Stimulated activated CD4-positive, alpha-beta T cell treated with anti-CD3 and anti-CD28 coated beads, Interleukin-4, amount 100 ng/mL, for 4 hours (primary cell): ENCODE measurements around the gene RASSF3.
"Not testable (repeated sequence)": the region's sequence is repeated elsewhere in the genome, so short reads cannot be mapped to it uniquely, and the experiment has no call there.

Experiments used
- DNase-seq, 2 experiments: peaks; one replicate each; pipeline ENCODE4 v3.0.0-alpha.2; 2020

RASSF3 gene

DNA sequence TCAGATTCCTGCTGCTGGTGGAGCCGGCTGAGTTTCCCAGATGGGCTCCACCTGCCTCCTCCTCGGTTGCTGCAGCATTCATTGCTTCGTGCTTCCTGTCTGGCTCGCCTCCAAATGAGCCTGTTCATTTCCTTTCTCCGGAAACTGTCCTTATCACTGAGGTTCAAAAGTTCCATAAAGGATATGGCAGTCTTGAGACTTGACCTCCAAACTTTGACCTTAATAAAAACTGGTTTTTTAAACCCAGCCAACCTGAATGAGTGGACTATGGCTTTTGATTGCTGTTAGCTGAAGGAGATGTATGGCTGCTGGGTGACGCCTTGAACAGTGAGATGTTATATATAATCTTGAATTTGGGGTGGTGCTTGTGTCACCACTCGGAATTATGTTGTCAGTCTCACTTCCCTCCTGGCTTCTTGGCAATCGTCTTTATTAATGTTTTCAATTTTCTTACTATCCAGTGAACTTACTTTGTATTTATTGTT, 62.7 kb downstream of the RASSF3 start:
- DNase-seq = peak in 1 of 2 experiments; percentile 22

DNA sequence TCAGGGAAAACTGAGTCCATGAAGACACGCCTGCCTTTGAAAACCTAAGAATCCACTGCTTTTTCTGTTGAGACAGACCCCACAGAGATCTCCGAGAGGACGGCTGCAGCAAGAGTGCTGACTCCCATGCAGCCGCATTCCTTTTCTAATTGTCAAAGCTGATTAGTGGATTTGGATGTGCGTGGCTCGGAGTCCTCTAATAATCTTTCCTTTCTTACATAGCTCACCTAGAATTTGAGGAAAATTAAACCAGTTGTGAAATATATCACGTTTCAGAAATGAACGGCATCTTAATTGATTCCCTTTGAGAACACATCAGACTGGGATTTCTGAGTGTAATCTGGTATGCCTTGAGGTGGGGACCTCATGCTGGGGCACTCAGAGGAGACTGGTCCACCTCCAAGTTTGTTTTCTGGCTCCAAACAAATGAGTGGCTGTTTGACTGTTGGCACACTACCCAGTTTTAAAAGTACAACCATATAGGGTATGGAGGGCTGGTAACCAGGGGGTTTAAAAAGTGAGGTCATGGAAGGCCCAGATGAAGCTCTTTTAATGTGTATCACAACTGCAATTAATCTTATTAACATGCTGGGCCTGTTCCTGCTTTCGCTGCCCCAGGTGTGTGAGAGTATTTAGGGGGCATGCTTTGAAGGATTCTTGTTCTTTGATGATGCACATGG, 63.3 kb downstream of the RASSF3 start:
- no peak for DNase-seq

DNA sequence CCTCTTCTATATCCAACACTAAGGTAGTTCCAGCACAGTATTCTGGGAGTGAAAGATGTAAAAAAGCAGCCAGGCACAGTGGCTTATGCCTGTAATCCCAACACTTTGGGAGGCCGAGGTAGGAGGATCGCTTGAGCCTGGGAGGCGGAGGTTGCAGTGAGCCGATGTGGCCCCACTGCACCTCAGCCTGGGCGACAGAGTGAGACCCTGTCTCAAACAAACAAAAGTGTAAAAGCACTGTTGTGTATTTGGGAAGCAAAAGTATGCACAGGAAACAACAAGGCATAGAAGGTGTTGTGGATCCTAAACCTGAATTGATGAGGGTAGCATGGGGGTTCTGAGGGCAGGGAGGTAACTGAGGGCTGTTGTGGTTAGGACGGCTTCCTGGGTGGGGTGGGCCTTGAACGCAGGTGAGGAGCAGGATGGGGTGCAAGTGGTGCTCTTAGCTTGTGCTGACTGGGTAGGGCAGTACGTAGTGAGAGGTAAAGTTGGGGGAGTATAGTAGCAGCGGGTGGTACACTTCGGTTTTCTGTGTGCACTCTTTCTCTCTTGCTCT, 64.2 kb downstream of the RASSF3 start:
- peak in 1 of 2 experiments; percentile 37 for DNase-seq

DNA sequence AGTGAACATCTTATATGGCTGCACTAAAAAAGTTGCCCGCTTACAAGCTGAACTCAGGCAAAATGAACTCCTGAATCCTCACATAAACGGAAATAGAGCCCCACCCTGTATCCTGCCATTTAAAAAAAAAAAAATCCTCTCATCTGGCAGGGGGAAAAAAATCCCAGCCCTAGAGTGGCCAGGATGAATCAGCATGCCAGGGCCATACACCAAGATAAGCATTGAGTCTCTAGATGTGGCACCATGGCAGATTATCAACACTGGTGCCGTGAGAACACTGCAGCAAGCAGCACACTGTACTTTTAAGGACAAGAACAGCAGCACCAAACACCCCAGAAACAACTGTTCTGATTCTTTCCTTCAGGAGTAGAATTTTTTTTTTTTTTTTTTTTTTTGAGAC, 65.5 kb downstream of the RASSF3 start:
- no peak for DNase-seq

DNA sequence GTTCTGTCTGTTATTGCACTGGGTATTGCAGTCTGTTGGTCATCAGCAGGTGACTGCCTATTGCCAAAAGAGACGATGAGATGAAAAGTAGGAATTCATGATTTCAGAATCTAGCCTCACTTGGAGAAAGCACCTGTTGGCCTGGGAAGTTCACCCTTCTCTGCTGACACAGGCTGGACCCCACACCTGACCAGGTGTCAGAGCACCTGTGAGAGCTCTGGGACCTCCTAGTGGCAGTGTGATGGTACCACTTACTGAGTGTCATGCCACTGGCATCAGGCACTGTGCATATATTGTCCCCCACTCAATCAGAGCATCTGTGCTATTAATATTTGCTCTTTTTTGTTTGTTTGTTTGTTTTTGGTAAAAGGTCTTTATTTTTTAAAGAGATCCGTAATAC, 68.0 kb downstream of the RASSF3 start:
- DNase-seq = no peak

DNA sequence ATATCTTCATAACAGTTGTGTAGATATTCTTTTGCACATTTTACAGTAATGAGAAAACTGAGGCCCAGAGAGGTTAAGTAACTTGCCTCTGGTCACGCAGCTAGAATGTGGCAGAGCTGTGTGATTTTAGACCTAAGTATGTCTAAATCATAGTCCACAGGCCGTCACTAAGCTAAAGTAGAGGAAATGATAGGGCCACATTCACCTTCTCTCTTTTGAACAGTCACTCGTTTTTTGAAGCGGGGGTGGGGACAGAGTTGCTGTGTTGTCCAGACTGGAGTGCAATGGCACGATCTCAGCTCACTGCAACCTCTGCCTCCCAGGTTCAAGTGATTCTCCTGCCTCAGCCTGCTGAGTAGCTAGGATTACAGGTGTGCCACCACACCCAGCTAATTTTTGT, 68.5 kb downstream of the RASSF3 start:
- no peak for DNase-seq

DNA sequence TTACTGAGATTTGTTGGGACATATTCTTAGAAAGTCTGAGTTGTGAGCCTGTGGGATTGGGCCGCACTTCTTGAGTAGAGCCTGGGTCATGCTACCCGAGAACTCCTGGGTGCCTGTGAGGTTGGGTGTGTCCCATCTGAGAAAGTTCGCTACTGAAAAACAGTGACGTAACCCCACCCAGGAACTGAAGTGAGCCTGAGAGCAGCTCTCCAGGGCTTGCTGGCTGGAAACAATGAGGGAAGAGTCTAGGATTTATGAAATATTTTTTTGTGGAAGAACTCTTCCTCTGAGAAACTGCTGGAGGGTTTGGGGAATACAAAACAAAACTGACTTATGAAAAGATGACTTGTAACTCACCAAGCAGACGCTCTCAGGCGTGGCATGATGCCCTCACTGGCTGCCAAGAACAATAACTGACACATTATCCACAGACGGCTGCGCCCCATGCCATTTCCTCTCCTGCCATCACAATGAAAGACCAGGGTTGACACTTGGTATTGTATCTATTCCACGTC, 69.2 kb downstream of the RASSF3 start:
- DNase-seq = peak; percentile 20 to 58

DNA sequence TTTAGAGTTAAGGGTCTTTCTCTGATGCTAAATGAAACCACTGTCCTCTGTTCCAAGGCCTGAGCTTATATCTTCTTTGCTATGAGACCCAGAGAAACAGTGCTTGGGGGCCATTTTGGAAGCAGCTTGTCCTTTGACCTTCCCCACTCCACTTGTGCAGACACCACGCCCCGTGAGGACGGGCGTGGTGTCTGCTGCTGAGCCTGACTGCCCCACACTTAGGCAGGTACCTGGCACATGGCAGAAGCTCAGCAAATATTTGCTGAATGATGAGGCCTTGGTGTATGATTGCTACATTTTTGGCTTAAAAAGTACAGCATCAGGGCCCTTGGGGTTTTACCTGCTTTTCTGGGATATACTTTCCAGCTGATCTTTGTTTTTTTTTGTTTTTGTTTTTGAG, 69.9 kb downstream of the RASSF3 start:
- DNase-seq = no peak

DNA sequence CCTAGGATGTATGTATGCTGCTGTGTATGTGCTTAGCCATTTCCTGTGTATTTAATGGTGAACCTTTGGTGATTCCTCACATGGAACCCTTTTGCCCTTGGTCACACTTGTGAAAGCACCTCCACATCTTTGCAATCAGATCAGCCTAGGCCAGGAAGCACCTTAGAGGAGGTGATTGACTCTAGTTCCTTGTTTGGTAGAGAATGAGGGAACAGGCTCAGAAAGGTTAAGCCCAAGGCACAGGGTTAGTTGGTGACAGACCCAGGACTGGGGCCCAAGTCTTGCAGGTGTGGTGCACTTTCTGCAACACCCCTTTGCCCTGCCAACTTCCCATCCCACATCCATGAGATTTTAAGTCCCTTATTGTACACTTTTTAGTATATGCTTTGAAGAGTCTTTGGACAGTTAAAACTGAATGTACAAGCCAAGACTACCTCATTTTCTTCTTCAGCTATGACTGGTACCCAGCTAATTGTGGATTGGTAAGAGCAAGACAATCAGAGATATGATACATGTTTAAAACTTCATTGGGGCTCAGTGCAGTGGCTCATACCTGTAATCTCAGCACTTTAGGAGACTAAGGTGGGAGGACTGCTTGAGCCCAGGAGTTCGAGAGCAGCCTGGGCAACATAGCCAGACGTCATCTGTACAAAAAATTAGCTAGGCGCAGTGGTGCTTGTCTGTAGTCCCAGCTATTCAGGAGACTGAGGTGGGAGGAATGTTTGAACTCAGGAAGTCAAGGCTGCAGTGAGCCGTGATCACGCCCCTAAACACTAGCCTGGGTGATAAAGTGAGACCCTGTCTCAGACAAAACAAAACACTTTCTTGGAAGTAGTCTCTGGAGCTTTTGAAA, 71.1 kb downstream of the RASSF3 start:
- no peak for DNase-seq

DNA sequence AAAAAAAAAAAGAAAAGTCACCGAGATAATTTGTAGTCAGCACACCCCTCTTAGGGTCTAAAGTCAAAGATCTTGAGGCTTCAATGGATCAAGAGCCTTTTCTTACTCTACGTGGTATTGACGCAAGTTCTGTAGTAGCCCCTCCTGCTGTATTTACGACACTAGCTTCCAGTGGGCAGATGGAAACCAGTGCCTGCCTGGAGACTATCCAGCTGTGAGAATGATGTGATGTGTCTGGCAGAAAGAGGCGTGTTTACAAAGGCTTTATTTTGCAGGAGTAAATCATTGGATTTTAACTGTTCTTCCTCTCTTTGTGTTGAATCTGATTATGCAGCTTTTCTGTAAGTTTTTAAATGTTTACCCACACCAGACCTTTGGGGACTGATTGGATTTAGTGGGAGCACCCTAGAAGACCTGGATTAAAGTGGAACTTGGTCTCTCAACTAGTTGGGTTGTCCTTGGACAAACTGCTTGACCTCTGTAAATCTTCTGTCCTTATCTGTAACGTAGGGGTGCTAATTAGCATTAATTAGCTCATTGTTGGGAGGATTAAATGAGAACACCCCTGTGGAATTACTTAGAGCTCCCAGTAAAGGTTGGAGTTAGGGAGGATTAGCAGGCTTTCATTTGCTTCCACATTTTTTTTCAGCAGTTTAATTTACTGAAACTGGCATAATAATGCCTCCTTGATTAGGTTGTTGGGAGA, 72.4 kb downstream of the RASSF3 start:
- DNase-seq = no peak

DNA sequence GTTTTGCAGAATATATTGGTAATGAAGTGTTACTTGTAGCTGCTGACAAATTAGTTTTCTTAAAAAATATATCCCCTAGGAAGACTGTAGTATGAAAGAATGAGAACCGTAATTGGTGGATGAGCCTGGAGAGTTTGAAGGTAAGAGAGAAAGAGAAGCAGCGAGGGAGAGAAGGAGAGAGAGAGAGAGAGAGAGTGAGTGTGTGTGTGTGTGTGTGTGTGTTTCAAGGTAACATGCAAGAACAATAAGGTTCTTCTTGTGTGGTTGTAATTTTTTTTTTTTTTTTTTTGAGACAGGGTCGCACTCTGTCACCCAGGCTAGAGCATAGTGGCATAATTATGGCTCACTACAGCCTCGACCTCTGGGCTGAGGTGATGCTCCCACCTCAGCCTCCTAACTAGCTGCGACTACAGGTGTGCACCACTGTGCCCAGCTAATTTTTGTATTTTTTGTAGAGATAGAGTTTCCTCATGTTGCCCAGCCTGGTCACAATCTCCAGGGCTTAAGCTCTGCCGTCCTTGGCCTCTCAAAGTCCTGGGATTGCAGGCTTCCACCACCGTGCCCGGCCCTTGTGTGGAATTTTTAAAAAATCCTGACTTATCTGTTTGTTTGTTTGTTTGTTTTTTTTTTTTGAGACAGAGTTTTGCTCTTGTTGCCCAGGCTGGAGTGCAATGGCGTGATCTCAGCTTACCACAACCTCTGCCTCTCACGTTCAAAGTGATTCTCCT, 73.7 kb downstream of the RASSF3 start:
- DNase-seq = no peak

DNA sequence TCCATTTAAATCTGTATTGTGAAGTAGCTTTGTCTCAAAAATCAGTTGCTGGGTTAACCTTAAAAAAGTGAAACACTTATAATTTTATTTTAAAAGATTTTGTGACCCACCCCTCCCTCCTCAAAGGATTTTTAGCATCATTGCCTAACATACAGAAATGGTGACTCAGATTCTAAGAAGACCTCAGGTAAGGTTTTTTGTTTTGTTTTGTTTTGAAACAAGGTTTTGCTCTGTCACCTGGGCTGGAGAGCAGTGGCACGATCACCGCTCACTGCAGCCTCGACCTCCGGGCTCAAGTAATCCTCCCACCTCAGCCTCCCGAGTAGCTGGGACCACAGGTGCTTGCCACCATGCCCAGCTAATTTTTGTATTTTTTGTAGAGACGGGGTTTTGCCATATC, 74.8 kb downstream of the RASSF3 start:
- DNase-seq = no peak

DNA sequence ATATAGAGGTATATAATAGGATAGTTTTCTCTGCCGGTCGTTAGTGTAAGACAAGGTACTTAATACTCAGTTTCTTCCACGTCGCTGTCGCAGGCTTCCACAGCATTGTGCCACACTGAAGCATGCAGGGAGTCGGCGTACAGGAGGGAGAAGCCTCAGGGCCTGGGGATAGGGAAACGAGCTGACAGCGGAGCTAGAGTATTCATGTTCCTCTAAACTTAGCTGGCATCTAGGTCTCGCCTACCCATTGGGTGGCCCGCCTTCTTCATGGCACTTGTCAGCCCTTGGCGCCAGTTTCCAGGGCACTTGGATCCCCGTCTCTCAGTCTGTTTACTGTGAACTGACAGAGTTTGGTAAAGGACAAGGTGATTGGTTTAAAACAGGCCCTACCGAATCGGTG, 75.3 kb downstream of the RASSF3 start:
- DNase-seq = no peak

DNA sequence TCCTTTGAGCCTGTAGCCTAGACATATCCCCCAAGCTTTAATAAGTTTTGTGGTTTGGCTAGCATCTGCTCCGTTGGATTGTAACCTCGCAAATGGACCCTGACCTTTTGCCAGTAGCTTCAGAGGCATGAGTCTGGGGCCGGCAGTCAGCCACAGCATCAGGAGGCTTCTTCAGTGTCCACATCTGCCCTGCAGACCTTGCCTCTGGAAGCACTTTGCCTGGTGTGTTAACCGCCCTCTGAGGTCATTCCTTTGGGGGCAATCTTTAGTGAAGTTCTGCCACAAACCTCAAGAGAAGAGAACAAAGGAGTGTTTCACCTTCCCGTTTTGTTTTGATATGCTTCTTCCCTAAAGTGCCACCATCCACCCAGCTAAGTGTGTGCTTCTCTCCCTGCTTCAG, 77.5 kb downstream of the RASSF3 start:
- no peak for DNase-seq

DNA sequence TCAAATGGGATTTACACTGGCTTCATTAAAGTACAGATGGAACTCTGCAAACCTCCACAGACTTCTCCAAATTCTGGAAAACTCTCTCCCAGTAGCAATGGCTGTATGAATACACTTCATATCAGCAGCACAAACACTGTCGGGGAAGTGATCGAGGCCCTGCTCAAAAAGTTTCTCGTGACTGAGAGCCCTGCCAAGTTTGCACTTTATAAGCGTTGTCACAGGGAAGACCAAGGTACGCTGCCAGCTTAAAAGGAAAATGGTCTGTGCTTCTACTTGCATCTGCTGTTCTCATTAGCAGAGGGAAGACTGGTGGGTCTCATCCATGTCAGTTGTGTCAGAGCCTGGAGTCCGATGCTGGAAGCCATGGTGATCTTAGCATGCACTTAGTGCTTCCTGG, 77.9 kb downstream of the RASSF3 start:
- DNase-seq = no peak

DNA sequence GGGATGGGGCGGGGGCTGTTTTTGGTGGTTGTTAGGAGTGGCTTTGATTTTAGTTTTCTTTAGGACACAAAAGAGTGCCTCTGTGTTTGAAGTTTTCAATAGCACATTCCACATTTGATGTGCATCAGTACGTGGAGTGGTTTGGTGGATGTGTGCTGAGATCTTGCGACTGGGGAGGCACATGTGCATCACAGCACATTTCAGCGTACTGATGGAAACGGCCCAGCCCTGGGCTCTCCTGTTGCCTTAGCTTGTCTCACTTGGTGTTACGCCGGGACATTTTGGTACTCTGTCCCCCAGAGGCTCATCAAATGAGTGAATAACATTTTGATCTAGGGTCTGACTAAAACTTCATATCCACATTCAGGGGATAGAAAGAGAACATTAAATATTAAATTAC, 78.4 kb downstream of the RASSF3 start:
- no peak for DNase-seq

DNA sequence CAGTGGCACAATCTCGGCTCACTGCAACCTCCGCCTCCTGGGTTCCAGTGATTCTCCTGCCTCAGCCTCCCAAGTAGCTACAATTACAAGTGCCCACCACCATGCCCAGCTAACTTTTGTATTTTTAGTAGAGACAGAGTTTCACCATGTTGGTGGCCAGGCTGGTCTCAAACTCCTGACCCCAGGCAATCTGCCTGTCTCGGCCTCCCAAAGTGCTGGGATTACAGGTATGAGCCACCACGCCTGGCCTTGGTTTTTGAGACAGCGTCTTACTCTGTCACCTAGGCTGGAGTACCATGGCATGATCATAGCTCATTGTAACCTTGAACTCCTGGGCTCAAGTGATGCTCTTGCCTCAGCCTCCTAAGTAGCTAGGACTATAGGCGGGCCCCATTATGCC, 79.9 kb downstream of the RASSF3 start:
- DNase-seq = not testable (repeated sequence)

DNA sequence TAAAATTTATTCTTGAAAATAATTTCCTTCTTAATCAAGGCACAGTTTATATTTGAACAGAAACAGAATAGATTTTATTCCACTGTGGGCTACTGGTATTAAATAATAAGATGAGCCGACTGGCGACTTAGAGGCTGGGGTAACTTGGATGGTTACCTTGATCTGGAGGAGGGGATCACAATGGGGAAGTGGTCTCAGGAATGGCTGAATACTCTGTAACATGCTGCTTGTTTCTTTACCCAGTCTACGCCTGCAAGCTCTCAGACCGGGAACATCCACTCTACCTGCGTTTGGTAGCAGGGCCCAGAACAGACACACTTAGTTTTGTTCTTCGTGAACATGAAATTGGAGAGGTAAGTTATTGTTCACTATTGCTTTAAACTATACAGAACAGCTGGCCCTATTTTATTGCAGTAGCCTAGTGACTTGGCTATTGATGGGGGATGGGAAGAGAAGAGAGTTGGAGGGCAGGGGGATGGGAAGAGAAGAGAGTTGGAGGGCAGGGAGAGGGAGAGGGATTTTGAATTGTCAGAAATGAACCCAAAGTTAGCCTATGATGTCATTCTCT, 81.0 kb downstream of the RASSF3 start:
- no peak for DNase-seq

DNA sequence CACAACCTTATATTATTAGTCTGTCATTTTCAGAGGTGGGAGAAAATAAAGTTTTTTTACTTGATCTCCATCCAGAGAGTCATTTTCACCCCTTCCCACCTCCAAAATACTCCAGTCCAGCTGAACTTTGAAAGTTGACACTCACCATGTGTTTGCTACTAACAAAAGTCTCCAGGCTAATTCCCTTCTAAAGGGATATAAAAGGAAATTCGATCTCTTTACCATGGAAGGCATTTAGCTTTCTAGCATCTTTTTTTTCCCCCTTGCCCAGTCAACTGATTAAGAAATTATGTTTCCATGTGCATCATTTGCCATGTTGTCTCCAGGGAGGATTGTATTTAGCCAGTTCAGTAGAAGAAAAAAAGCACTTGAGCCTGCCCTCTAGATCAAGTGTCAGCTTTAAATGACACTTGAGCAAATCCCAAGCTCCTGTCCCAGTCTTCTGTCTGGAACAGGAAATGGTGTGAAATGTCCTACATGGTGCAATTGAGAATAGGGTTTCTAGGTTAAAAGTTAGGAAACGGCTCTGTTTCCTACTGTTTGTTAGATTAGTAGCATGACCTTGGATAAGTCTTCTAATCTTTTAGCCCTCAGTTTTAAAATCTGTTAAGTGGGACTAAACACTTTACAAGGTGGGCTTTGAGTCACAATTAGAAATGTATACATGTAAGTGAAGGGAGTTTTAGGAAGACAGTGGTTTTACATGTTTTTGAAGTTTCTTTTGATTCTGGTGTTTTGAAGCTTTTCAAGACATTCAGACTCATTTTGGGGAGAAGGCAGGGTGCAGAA, 81.7 kb downstream of the RASSF3 start:
- no peak for DNase-seq

DNA sequence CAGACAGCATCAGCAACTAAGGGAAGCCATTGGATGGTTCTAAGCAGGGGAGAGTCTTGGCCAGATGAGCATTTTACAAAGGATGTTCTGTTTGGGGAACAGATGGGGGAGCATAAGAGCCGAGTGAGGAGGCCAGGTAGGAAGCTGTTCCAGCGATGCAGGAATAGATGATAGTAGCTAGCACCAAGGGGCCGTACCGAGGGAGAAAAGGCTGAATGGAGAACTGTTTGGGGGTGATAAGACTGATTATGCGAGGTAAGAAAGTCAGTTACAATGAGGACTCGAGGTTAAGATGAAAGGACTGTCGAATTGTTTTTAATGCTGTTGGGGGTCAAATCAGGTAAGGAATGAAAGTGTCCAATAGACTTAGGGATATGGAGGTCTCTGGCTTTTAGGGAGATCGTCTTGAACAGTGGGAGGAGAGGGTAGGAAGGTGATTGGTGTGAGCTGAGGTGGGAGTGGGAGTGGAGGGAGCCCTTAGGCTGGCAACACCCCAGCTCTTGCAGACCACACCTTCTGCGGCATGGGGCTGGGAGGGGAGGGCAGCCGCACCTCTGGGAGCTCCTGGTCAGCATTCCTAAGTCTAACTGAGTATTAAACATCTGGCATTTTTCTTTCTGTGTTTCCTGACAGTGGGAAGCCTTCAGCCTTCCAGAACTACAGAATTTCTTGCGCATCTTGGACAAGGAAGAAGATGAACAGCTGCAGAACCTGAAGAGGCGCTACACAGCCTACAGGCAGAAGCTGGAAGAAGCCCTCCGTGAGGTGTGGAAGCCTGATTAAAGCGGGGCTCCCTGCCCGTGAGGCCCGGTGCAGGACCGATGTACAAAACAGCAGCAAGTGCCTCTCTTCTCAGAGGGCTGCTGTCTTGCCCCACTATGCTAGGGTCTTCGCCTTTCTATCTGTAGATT, 84.1 kb downstream of the RASSF3 start:
- DNase-seq = no peak
